ENCODE results near the gene CARNS1.
"Not testable (repeated sequence)": the region's sequence is repeated elsewhere in the genome, so short reads cannot be mapped to it uniquely, and the experiment has no call there.

Gene CARNS1

GRCh38 chr11:67395555-67396258 is 19.8 kb upstream of the CARNS1 start:
- DNase-seq (ENCODE audit: extremely low spot score, insufficient read length, low read depth), result no peak
- no peak for FAIRE-seq

- FAIRE-seq (no peak), DNase-seq (ENCODE audit: extremely low spot score, insufficient read length, low read depth) (no peak)
Observed at GRCh38 chr11:67396259-67396581, 19.3 kb upstream of the CARNS1 start.

GRCh38 chr11:67396587-67397389 is 18.7 kb upstream of the CARNS1 start:
- DNase-seq (ENCODE audit: extremely low spot score, insufficient read length, low read depth), result no peak
- FAIRE-seq, result no peak

- DNase-seq (ENCODE audit: extremely low spot score, insufficient read length, low read depth), result no peak
- no peak for FAIRE-seq
Observed at GRCh38 chr11:67397536-67397935, 17.9 kb upstream of the CARNS1 start.

- no peak for FAIRE-seq
- no peak for DNase-seq (ENCODE audit: extremely low spot score, insufficient read length, low read depth)
Observed at GRCh38 chr11:67397986-67398660, 17.4 kb upstream of the CARNS1 start.

GRCh38 chr11:67398661-67399563 is 16.6 kb upstream of the CARNS1 start:
- no peak for FAIRE-seq
- no peak for DNase-seq (ENCODE audit: extremely low spot score, insufficient read length, low read depth)

- FAIRE-seq (no peak), DNase-seq (ENCODE audit: extremely low spot score, insufficient read length, low read depth) (no peak)
Observed at GRCh38 chr11:67400251-67400941, 15.1 kb upstream of the CARNS1 start.

- DNase-seq (ENCODE audit: extremely low spot score, insufficient read length, low read depth) (no peak), FAIRE-seq (no peak)
Observed at GRCh38 chr11:67400942-67401494, 14.5 kb upstream of the CARNS1 start.

GRCh38 chr11:67401495-67402191 is 13.8 kb upstream of the CARNS1 start, which contains the start of gene PPP1CA:
Gene PPP1CA, minus strand, starts transcription at chr11:67401858. Its CDS starts 76 bp downstream, at chr11:67401782.
- DNase-seq (ENCODE audit: extremely low spot score, insufficient read length, low read depth) (peak; percentile 94), FAIRE-seq (peak; percentile 95)

- not testable (repeated sequence) for FAIRE-seq; DNase-seq (ENCODE audit: extremely low spot score, insufficient read length, low read depth)
Observed at GRCh38 chr11:67402192-67402839, 13.2 kb upstream of the CARNS1 start.

- DNase-seq (ENCODE audit: extremely low spot score, insufficient read length, low read depth); FAIRE-seq: not testable (repeated sequence)
Observed at GRCh38 chr11:67403085-67403484, 12.4 kb upstream of the CARNS1 start.

- FAIRE-seq, result peak; percentile 60
- no peak for DNase-seq (ENCODE audit: extremely low spot score, insufficient read length, low read depth)
Observed at GRCh38 chr11:67404515-67405195, 10.8 kb upstream of the CARNS1 start.

- DNase-seq (ENCODE audit: extremely low spot score, insufficient read length, low read depth), result no peak
- FAIRE-seq, result no peak
Observed at GRCh38 chr11:67405196-67405567, 10.3 kb upstream of the CARNS1 start.

GRCh38 chr11:67405688-67406339 is 9.7 kb upstream of the CARNS1 start:
- DNase-seq (ENCODE audit: extremely low spot score, insufficient read length, low read depth), result no peak
- no peak for FAIRE-seq

- FAIRE-seq (no peak), DNase-seq (ENCODE audit: extremely low spot score, insufficient read length, low read depth) (no peak)
Observed at GRCh38 chr11:67406420-67406968, 9.0 kb upstream of the CARNS1 start.

GRCh38 chr11:67406969-67407687 is 8.3 kb upstream of the CARNS1 start:
- no peak for DNase-seq (ENCODE audit: extremely low spot score, insufficient read length, low read depth)

More at GRCh38 chr11:67406969-67407687, 8.3 kb upstream of the CARNS1 start:
- no peak for FAIRE-seq
